Activated CD4-positive, alpha-beta T cell treated with anti-CD3 and anti-CD28 coated beads, Interleukin-10, Interleukin-2, amounts not matched to agents 100 ng/mL and 50 ng/mL, durations not matched to agents 16 hours and 8 hours (primary cell): Measurements from ENCODE around the gene YWHAH.
"Not testable (repeated sequence)": the region's sequence is repeated elsewhere in the genome, so short reads cannot be mapped to it uniquely, and the experiment has no call there.

Source experiments
- DNase-seq: peaks from one replicate; pipeline ENCODE4 v3.0.0-alpha.2; 2020

The YWHAH gene

GRCh38 chr22:31951194-31952093 lies 7.1 kb downstream of the YWHAH start:
- DNase-seq, result peak; percentile 57

GRCh38 chr22:31952094-31952401 lies 7.7 kb downstream of the YWHAH start:
- DNase-seq, result no peak

GRCh38 chr22:31952472-31952871 lies 8.1 kb downstream of the YWHAH start:
- DNase-seq, result no peak

- no peak for DNase-seq
These were observed 8.9 kb downstream of the YWHAH start for GRCh38 chr22:31953261-31953660.

- DNase-seq, result no peak
These were observed 10.5 kb downstream of the YWHAH start for GRCh38 chr22:31954535-31955523.

GRCh38 chr22:31956360-31956759 lies 12.0 kb downstream of the YWHAH start:
- no peak for DNase-seq

- DNase-seq, result no peak
These were observed 13.7 kb downstream of the YWHAH start for GRCh38 chr22:31957970-31958594.

- DNase-seq, result no peak
These were observed 14.4 kb downstream of the YWHAH start for GRCh38 chr22:31958625-31959239.

- DNase-seq, result no peak
These were observed 16.4 kb downstream of the YWHAH start for GRCh38 chr22:31960767-31961166.

- no peak for DNase-seq
These were observed 18.2 kb downstream of the YWHAH start for GRCh38 chr22:31962387-31963125.

- DNase-seq, result no peak
These were observed 23.7 kb downstream of the YWHAH start for GRCh38 chr22:31968022-31968421.

GRCh38 chr22:31969789-31970489 lies 25.6 kb downstream of the YWHAH start:
- peak; percentile 68 for DNase-seq

- DNase-seq, result peak; percentile 87
These were observed 26.4 kb downstream of the YWHAH start for GRCh38 chr22:31970490-31971444.

- DNase-seq, result no peak
These were observed 27.8 kb downstream of the YWHAH start for GRCh38 chr22:31972180-31972579.

- no peak for DNase-seq
These were observed 29.4 kb downstream of the YWHAH start for GRCh38 chr22:31973739-31974138.

GRCh38 chr22:31977141-31977841 lies 33.0 kb downstream of the YWHAH start:
- DNase-seq, result peak; percentile 82

GRCh38 chr22:31977939-31978338 lies 33.6 kb downstream of the YWHAH start:
- DNase-seq, result no peak

GRCh38 chr22:31980628-31981027 lies 36.3 kb downstream of the YWHAH start:
- no peak for DNase-seq

- not testable (repeated sequence) for DNase-seq
These were observed 37.6 kb downstream of the YWHAH start for GRCh38 chr22:31981976-31982375.
